NOMO-1 treated with dmso at 0.1 percent for 144 hours (cell line): ENCODE data around the gene AIP.
"Not testable (repeated sequence)": the region's sequence is repeated elsewhere in the genome, so short reads cannot be mapped to it uniquely, and the experiment has no call there.

Experiments used
- DNase-seq: peaks from one replicate; lab custom pipeline; 2025; ENCODE audit not compliant: unreplicated experiment; lab: John Stamatoyannopoulos, UW

Gene AIP

GRCh38 chr11:67468456-67468758 lies 14.4 kb upstream of the AIP start:
- no peak for DNase-seq

- DNase-seq, result peak; percentile 79
Measured at GRCh38 chr11:67468759-67469507, 13.9 kb upstream of the AIP start, which contains the start of gene TMEM134. TMEM134 (minus strand) TSS chr11:67469251; CDS start chr11:67469192, 59 bp downstream.

- no peak for DNase-seq
Measured at GRCh38 chr11:67469508-67469811, 13.4 kb upstream of the AIP start.

GRCh38 chr11:67470337-67471002 lies 12.4 kb upstream of the AIP start:
- no peak for DNase-seq

GRCh38 chr11:67472882-67473281 lies 9.9 kb upstream of the AIP start:
- DNase-seq, result no peak

- not testable (repeated sequence) for DNase-seq
Measured at GRCh38 chr11:67476692-67477091, 6.1 kb upstream of the AIP start.

- DNase-seq, result not testable (repeated sequence)
Measured at GRCh38 chr11:67477344-67478050, 5.3 kb upstream of the AIP start.

- DNase-seq, result peak; percentile 89
Measured at GRCh38 chr11:67482275-67482826, 475 bp upstream of the AIP start.

- no peak for DNase-seq
Measured at GRCh38 chr11:67483831-67484665, 1.2 kb downstream of the AIP start.

- DNase-seq, result peak; percentile 39
Measured at GRCh38 chr11:67484847-67485311, 2.1 kb downstream of the AIP start.

- not testable (repeated sequence) for DNase-seq
Measured at GRCh38 chr11:67485873-67486361, 3.1 kb downstream of the AIP start.

GRCh38 chr11:67486481-67487195 lies 3.8 kb downstream of the AIP start:
- no peak for DNase-seq

GRCh38 chr11:67489203-67489884 lies 6.5 kb downstream of the AIP start:
- no peak for DNase-seq

- no peak for DNase-seq
Measured at GRCh38 chr11:67489885-67490726, 7.3 kb downstream of the AIP start.

- DNase-seq, result no peak
Measured at GRCh38 chr11:67490727-67491065, 7.9 kb downstream of the AIP start.

GRCh38 chr11:67491276-67492068 lies 8.6 kb downstream of the AIP start:
- no peak for DNase-seq

- DNase-seq, result no peak
Measured at GRCh38 chr11:67492069-67492727, 9.4 kb downstream of the AIP start.
